HEK293 (cell line): ENCODE results near the gene SAMD11.

ENCODE experiments used
- EGR2 ChIP-seq: fragments of 450-650 bp; formaldehyde crosslinking; IDR thresholded peaks from 2 replicates; pipeline ENCODE4 v1.5.1; 2016; ENCODE audit warnings: low read depth, missing biosample characterization, missing genetic modification characterization
- KLF16 ChIP-seq: fragments of 450-650 bp; formaldehyde crosslinking; IDR thresholded peaks from 2 replicates; pipeline ENCODE4 v1.5.1; 2017; ENCODE audit warnings: missing biosample characterization, missing genetic modification characterization
- KLF9 ChIP-seq: fragments of 450-650 bp; formaldehyde crosslinking; IDR thresholded peaks from 2 replicates; pipeline ENCODE4 v1.5.1; 2016; ENCODE audit warnings: missing biosample characterization, missing genetic modification characterization, low read depth
- REPIN1 ChIP-seq: fragments of 450-650 bp; formaldehyde crosslinking; IDR thresholded peaks from 2 replicates; pipeline ENCODE4 v1.5.1; 2017; ENCODE audit warnings: missing biosample characterization, missing genetic modification characterization, low read depth
- SALL2 ChIP-seq: fragments of 450-650 bp; formaldehyde crosslinking; IDR thresholded peaks from 2 replicates; pipeline ENCODE4 v1.5.0; 2017; ENCODE audit warnings: missing biosample characterization, mild to moderate bottlenecking, missing genetic modification characterization, borderline replicate concordance
- SP3 ChIP-seq: fragments of 450-650 bp; formaldehyde crosslinking; IDR thresholded peaks from 2 replicates; pipeline ENCODE4 v1.5.1; 2016; ENCODE audit warnings: missing biosample characterization, missing genetic modification characterization
- SP7 ChIP-seq: fragments of 450-650 bp; formaldehyde crosslinking; IDR thresholded peaks from 2 replicates; pipeline ENCODE4 v1.5.1; 2016; ENCODE audit warnings: missing biosample characterization, missing genetic modification characterization
- TCF7L2 ChIP-seq: IDR thresholded peaks from 2 replicates; pipeline ENCODE4 v1.6.1; 2011; ENCODE audit warnings: low read depth, mild to moderate bottlenecking, inconsistent platforms, low read length, moderate library complexity, borderline replicate concordance
- YY2 ChIP-seq: fragments of 450-650 bp; formaldehyde crosslinking; IDR thresholded peaks from 2 replicates; pipeline ENCODE4 v1.5.1; 2016; ENCODE audit warnings: missing biosample characterization, missing genetic modification characterization
- ZBTB48 ChIP-seq: fragments of 450-650 bp; formaldehyde crosslinking; IDR thresholded peaks from 2 replicates; pipeline ENCODE4 v1.5.1; 2016; ENCODE audit warnings: missing biosample characterization, missing genetic modification characterization
- ZBTB7A ChIP-seq: fragments of 450-650 bp; formaldehyde crosslinking; IDR thresholded peaks from 2 replicates; pipeline ENCODE4 v1.5.1; 2016; ENCODE audit warnings: low read depth, missing biosample characterization, missing genetic modification characterization
- ZFHX2 ChIP-seq: fragments of 450-650 bp; formaldehyde crosslinking; conservative IDR thresholded peaks from 2 replicates; pipeline ENCODE4 v1.5.1; 2016; ENCODE audit warnings: missing biosample characterization, missing genetic modification characterization
- ZNF112 ChIP-seq: fragments of 450-650 bp; formaldehyde crosslinking; IDR thresholded peaks from 2 replicates; pipeline ENCODE4 v1.5.0; 2017; ENCODE audit warnings: missing biosample characterization, missing genetic modification characterization
- ZNF175 ChIP-seq: fragments of 450-650 bp; formaldehyde crosslinking; IDR thresholded peaks from 2 replicates; pipeline ENCODE4 v1.5.1; 2016; ENCODE audit warnings: missing biosample characterization, missing genetic modification characterization
- ZNF23 ChIP-seq: fragments of 450-650 bp; formaldehyde crosslinking; IDR thresholded peaks from 2 replicates; pipeline ENCODE4 v1.5.1; 2016; ENCODE audit warnings: missing biosample characterization, missing genetic modification characterization, borderline replicate concordance
- ZNF24 ChIP-seq: fragments of 450-650 bp; formaldehyde crosslinking; IDR thresholded peaks from 2 replicates; pipeline ENCODE4 v1.5.1; 2016; ENCODE audit warnings: missing biosample characterization, missing genetic modification characterization
- ZNF404 ChIP-seq: fragments of 450-650 bp; formaldehyde crosslinking; IDR thresholded peaks from 2 replicates; pipeline ENCODE4 v1.5.1; 2017; ENCODE audit warnings: missing biosample characterization, missing genetic modification characterization
- ZNF529 ChIP-seq: fragments of 450-650 bp; formaldehyde crosslinking; IDR thresholded peaks from 2 replicates; pipeline ENCODE4 v1.5.1; 2017; ENCODE audit warnings: missing genetic modification characterization, missing biosample characterization; ENCODE audit not compliant: insufficient replicate concordance
- ZNF639 ChIP-seq: fragments of 450-650 bp; formaldehyde crosslinking; IDR thresholded peaks from 2 replicates; pipeline ENCODE4 v1.5.1; 2016; ENCODE audit warnings: missing biosample characterization, missing genetic modification characterization
- ZNF660 ChIP-seq: fragments of 450-650 bp; IDR thresholded peaks from 2 replicates; pipeline ENCODE4 v1.5.1; 2018; ENCODE audit warnings: missing biosample characterization, mild to moderate bottlenecking, missing genetic modification characterization
- ZNF768 ChIP-seq: fragments of 450-650 bp; formaldehyde crosslinking; IDR thresholded peaks from 2 replicates; pipeline ENCODE4 v1.5.1; 2018; ENCODE audit warnings: missing biosample characterization, mild to moderate bottlenecking, missing genetic modification characterization
- ZNF776 ChIP-seq: fragments of 450-650 bp; formaldehyde crosslinking; IDR thresholded peaks from 2 replicates; pipeline ENCODE4 v1.5.0; 2017; ENCODE audit warnings: missing biosample characterization, missing genetic modification characterization, borderline replicate concordance
- ZSCAN23 ChIP-seq: fragments of 450-650 bp; formaldehyde crosslinking; IDR thresholded peaks from 2 replicates; pipeline ENCODE4 v1.5.1; 2016; ENCODE audit warnings: missing biosample characterization, missing genetic modification characterization
- TF ChIP-seq, protein P1 (sequence below): fragments of 450-650 bp; formaldehyde crosslinking; IDR thresholded peaks from 2 replicates; pipeline ENCODE4 v1.5.1; 2016; ENCODE audit warnings: missing biosample characterization, missing genetic modification characterization
- TF ChIP-seq, protein P2 (sequence below): fragments of 450-650 bp; formaldehyde crosslinking; conservative IDR thresholded peaks from 2 replicates; pipeline ENCODE4 v1.5.1; 2016; ENCODE audit warnings: low read depth, missing biosample characterization, missing genetic modification characterization
- TF ChIP-seq, protein P3 (sequence below): fragments of 450-650 bp; formaldehyde crosslinking; IDR thresholded peaks from 2 replicates; pipeline ENCODE4 v1.5.1; 2016; ENCODE audit warnings: missing biosample characterization, missing genetic modification characterization, borderline replicate concordance
- TF ChIP-seq, protein P4 (sequence below): fragments of 450-650 bp; formaldehyde crosslinking; conservative IDR thresholded peaks from 2 replicates; pipeline ENCODE4 v1.5.1; 2016; ENCODE audit warnings: low read depth, missing biosample characterization, missing genetic modification characterization

The SAMD11 gene

GRCh38 chr1:923131-923990 is at the start of gene SAMD11 (continued):
- TF ChIP-seq, protein P1, sequence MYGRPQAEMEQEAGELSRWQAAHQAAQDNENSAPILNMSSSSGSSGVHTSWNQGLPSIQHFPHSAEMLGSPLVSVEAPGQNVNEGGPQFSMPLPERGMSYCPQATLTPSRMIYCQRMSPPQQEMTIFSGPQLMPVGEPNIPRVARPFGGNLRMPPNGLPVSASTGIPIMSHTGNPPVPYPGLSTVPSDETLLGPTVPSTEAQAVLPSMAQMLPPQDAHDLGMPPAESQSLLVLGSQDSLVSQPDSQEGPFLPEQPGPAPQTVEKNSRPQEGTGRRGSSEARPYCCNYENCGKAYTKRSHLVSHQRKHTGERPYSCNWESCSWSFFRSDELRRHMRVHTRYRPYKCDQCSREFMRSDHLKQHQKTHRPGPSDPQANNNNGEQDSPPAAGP (tag by site-specific recombination) = peak; percentile 69
- TF ChIP-seq YY2 (no peak), SP3 (tag by site-specific recombination) (no peak), EGR2 (tag by site-specific recombination) (peak; percentile 90), KLF16 (tag by site-specific recombination) (peak; percentile 68; the same call in 1 of the 2 replicates), ZNF768 (tag by site-specific recombination) (peak; percentile 93; the same call in 1 of the 2 replicates), ZFHX2 (tag by site-specific recombination) (peak; percentile 97), ZBTB7A (tag by site-specific recombination) (0 out of 2 replicates have a peak, but pooled peaks have one; percentile 22), ZNF639 (tag by site-specific recombination) (no peak), REPIN1 (no peak), ZNF112 (tag by site-specific recombination) (no peak), ZNF24 (no peak), KLF9 (tag by site-specific recombination) (peak; percentile 67; the same call in 1 of the 2 replicates), ZNF23 (tag by site-specific recombination) (no peak), ZNF404 (no peak), ZBTB48 (tag by site-specific recombination) (0 out of 2 replicates have a peak, but pooled peaks have one; percentile 29), ZNF776 (tag by site-specific recombination) (no peak), ZSCAN23 (tag by site-specific recombination) (no peak), ZNF529 (tag by site-specific recombination) (no peak), SP7 (no peak), TCF7L2 (no peak), ZNF175 (tag by site-specific recombination) (no peak), ZNF660 (tag by site-specific recombination) (peak; percentile 97), SALL2 (tag by site-specific recombination) (no peak)
- TF ChIP-seq, protein P2, sequence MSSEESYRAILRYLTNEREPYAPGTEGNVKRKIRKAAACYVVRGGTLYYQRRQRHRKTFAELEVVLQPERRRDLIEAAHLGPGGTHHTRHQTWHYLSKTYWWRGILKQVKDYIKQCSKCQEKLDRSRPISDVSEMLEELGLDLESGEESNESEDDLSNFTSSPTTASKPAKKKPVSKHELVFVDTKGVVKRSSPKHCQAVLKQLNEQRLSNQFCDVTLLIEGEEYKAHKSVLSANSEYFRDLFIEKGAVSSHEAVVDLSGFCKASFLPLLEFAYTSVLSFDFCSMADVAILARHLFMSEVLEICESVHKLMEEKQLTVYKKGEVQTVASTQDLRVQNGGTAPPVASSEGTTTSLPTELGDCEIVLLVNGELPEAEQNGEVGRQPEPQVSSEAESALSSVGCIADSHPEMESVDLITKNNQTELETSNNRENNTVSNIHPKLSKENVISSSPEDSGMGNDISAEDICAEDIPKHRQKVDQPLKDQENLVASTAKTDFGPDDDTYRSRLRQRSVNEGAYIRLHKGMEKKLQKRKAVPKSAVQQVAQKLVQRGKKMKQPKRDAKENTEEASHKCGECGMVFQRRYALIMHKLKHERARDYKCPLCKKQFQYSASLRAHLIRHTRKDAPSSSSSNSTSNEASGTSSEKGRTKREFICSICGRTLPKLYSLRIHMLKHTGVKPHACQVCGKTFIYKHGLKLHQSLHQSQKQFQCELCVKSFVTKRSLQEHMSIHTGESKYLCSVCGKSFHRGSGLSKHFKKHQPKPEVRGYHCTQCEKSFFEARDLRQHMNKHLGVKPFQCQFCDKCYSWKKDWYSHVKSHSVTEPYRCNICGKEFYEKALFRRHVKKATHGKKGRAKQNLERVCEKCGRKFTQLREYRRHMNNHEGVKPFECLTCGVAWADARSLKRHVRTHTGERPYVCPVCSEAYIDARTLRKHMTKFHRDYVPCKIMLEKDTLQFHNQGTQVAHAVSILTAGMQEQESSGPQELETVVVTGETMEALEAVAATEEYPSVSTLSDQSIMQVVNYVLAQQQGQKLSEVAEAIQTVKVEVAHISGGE (tag by site-specific recombination) = no peak
- TF ChIP-seq, protein P3, sequence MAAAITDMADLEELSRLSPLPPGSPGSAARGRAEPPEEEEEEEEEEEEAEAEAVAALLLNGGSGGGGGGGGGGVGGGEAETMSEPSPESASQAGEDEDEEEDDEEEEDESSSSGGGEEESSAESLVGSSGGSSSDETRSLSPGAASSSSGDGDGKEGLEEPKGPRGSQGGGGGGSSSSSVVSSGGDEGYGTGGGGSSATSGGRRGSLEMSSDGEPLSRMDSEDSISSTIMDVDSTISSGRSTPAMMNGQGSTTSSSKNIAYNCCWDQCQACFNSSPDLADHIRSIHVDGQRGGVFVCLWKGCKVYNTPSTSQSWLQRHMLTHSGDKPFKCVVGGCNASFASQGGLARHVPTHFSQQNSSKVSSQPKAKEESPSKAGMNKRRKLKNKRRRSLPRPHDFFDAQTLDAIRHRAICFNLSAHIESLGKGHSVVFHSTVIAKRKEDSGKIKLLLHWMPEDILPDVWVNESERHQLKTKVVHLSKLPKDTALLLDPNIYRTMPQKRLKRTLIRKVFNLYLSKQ (tag by site-specific recombination) = no peak
- TF ChIP-seq, protein P4, sequence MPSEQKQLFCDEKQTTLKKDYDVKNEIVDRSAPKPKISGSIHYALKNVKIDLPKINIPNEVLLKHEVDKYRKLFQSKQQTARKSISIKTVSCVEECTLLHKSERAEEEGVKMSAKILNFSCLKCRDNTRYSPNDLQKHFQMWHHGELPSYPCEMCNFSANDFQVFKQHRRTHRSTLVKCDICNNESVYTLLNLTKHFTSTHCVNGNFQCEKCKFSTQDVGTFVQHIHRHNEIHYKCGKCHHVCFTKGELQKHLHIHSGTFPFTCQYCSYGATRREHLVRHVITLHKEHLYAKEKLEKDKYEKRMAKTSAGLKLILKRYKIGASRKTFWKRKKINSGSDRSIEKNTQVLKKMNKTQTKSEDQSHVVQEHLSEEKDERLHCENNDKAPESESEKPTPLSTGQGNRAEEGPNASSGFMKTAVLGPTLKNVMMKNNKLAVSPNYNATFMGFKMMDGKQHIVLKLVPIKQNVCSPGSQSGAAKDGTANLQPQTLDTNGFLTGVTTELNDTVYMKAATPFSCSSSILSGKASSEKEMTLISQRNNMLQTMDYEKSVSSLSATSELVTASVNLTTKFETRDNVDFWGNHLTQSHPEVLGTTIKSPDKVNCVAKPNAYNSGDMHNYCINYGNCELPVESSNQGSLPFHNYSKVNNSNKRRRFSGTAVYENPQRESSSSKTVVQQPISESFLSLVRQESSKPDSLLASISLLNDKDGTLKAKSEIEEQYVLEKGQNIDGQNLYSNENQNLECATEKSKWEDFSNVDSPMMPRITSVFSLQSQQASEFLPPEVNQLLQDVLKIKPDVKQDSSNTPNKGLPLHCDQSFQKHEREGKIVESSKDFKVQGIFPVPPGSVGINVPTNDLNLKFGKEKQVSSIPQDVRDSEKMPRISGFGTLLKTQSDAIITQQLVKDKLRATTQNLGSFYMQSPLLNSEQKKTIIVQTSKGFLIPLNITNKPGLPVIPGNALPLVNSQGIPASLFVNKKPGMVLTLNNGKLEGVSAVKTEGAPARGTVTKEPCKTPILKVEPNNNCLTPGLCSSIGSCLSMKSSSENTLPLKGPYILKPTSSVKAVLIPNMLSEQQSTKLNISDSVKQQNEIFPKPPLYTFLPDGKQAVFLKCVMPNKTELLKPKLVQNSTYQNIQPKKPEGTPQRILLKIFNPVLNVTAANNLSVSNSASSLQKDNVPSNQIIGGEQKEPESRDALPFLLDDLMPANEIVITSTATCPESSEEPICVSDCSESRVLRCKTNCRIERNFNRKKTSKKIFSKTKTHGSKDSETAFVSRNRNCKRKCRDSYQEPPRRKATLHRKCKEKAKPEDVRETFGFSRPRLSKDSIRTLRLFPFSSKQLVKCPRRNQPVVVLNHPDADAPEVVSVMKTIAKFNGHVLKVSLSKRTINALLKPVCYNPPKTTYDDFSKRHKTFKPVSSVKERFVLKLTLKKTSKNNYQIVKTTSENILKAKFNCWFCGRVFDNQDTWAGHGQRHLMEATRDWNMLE = no peak
